CD4-positive, alpha-beta memory T cell (primary cell): ENCODE data around the gene ATP8A2. TPM values are rescaled to one million over a fixed set of nuclear protein-coding genes. Genes with fewer than 3 reads are reported as not detected.
A peak's percentile ranks its signal among the peaks of the same experiment; 100 is the strongest.

Experiments used
- CTCF ChIA-PET: fragments of 350-600 bp; sonication (Branson Sonifier 250); formaldehyde crosslinking; loops from one replicate; lab custom pipeline; 2021; ENCODE audit warnings: inconsistent platforms; ENCODE audit not compliant: partially characterized antibody; lab: Charles Lee
- POLR2A ChIA-PET: fragments of 350-600 bp; sonication (Branson Sonifier 250); formaldehyde crosslinking; loops from one replicate; lab custom pipeline; 2021; ENCODE audit not compliant: partially characterized antibody; lab: Charles Lee
- DNase-seq, 5 donors: peaks; one replicate each; pipeline versions ENCODE4 v3.0.0 to v3.0.0-alpha.2; 2020 to 2022; ENCODE audit warnings: mixed read lengths in 1 of 5
- H3K27ac ChIP-seq: one replicate; pipeline ENCODE4 v1.7.0; 2013; ENCODE audit warnings: low read depth, low read length
- H3K27me3 ChIP-seq: 2 replicates; pipeline ENCODE4 v1.7.0; 2013; ENCODE audit warnings: mild to moderate bottlenecking, low read length, moderate library complexity; ENCODE audit not compliant: insufficient read depth
- H3K36me3 ChIP-seq: 2 replicates; pipeline ENCODE4 v1.7.0; 2013; ENCODE audit warnings: mild to moderate bottlenecking, low read length, moderate library complexity; ENCODE audit not compliant: insufficient read depth
- H3K4me1 ChIP-seq: 2 replicates; pipeline ENCODE4 v1.7.0; 2013; ENCODE audit warnings: mild to moderate bottlenecking, low read length, moderate library complexity; ENCODE audit not compliant: insufficient read depth
- H3K4me3 ChIP-seq, 2 donors: one replicate each; pipeline ENCODE4 v1.7.0; 2013; ENCODE audit warnings: low read length in 2 of 2, mild to moderate bottlenecking in 1 of 2
- H3K9me3 ChIP-seq, 2 donors: one replicate each; pipeline ENCODE4 v1.7.0; 2013; ENCODE audit warnings: low read length in 2 of 2, control low read depth in 1 of 2; ENCODE audit not compliant: control insufficient read depth in 1 of 2
- H3K27ac Mint-ChIP-seq, 7 donors: one replicate each; pipeline ENCODE4 v1.8.0; 2020 to 2021; ENCODE audit warnings: mixed read lengths in 7 of 7, mild to moderate bottlenecking in 6 of 7, inconsistent platforms in 3 of 7, moderate library complexity in 3 of 7
- H3K27me3 Mint-ChIP-seq, 2 donors: one replicate each; pipeline ENCODE4 v1.8.0; 2020 to 2021; ENCODE audit warnings: mixed read lengths in 2 of 2
- H3K36me3 Mint-ChIP-seq, 2 donors: one replicate each; pipeline ENCODE4 v1.8.0; 2020 to 2021; ENCODE audit warnings: mixed read lengths in 2 of 2, inconsistent platforms in 1 of 2, mild to moderate bottlenecking in 1 of 2
- H3K4me1 Mint-ChIP-seq, 4 donors: one replicate each; pipeline ENCODE4 v1.8.0; 2020 to 2021; ENCODE audit warnings: mixed read lengths in 4 of 4, mild to moderate bottlenecking in 1 of 4
- H3K4me3 Mint-ChIP-seq, 8 donors: one replicate each; pipeline ENCODE4 v1.8.0; 2020 to 2021; ENCODE audit warnings: mixed read lengths in 8 of 8, mild to moderate bottlenecking in 7 of 8, moderate library complexity in 6 of 8, inconsistent platforms in 3 of 8
- H3K9me3 Mint-ChIP-seq, 8 donors: one replicate each; pipeline ENCODE4 v1.8.0; 2020 to 2021; ENCODE audit warnings: mixed read lengths in 8 of 8, mild to moderate bottlenecking in 5 of 8, inconsistent platforms in 3 of 8, moderate library complexity in 1 of 8
- intact Hi-C: fragments of 100-400 bp; cut with micrococcal nuclease; formaldehyde crosslinking; loops from one replicate; pipeline ENCODE4 v1.15.1; 2023
- polyA plus RNA-seq, 2 donors: library from polyadenylated mRNA; unstranded; fragments of 300-500 nt; fragmentation: Illumina TruSeq; gene quantifications; one replicate each; pipeline ENCODE4 v1.2.3, GENCODE V29; 2021
- total RNA-seq, 2 experiments: library from RNA; stranded (reverse); gene quantifications; one replicate each; pipeline ENCODE4 v1.2.3, GENCODE V29; 2021

Gene ATP8A2
- total and polyA plus RNA-seq, 4 experiments from 2014 or later: 0.36 to 0.93 (median 0.67) TPM

DNA sequence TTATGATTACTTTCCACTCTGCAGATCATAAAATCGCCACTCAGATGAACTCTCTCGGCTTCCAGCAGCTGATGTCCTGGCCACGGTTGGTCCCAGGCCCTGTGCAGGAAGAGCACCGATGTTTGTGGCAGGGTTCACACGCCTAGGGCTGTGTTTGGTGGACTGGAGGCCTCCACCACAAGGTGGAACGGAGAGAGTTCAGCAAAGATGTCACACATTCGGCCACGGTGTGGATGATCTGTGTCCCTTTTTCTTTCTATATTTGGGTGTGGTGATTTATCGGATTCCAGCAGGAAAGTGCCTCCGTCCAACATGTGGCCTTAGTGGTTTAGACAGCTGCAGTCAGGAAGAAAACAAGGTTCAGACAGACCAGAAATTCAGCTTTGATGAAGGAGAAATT, 680.6 kb downstream of the ATP8A2 start:
- Mint-ChIP-seq H3K4me3 (peak overlapping the region; percentile 67 to 85 (median 80)), H3K36me3 (no peaks in the 10 kb centered on the region), H3K4me1 (peaks cover 7 to 27% (median 19%) of the 10 kb centered on the region in 4 donors), H3K27ac (peak overlapping the region in 1 of 7 donors; percentile 14), H3K27me3 (peaks cover 18 to 19% of the 10 kb centered on the region in 2 donors), H3K9me3 (no peaks in the 10 kb centered on the region)
- ChIA-PET CTCF (interaction anchor here (1.3 to 1.8 kb wide), 3 partner anchors 10 to 223 kb away, joined by 4 to 6 read pairs (median 4); no protein-coding TSS in a partner anchor), POLR2A (no interaction called here)
- no peaks in the 10 kb centered on the region for H3K9me3 ChIP-seq
- H3K4me1 ChIP-seq: peaks cover 16% of the 10 kb centered on the region
- no peak overlapping the region for H3K27ac ChIP-seq
- no peak overlapping the region for H3K4me3 ChIP-seq
- no peaks in the 10 kb centered on the region for H3K36me3 ChIP-seq
- no peak for DNase-seq
- intact Hi-C loops: loop anchor here (2.0 to 5.0 kb wide), 2 partner anchors 152 to 205 kb away; no protein-coding TSS in a partner anchor
- H3K27me3 ChIP-seq: peaks cover 20% of the 10 kb centered on the region

DNA sequence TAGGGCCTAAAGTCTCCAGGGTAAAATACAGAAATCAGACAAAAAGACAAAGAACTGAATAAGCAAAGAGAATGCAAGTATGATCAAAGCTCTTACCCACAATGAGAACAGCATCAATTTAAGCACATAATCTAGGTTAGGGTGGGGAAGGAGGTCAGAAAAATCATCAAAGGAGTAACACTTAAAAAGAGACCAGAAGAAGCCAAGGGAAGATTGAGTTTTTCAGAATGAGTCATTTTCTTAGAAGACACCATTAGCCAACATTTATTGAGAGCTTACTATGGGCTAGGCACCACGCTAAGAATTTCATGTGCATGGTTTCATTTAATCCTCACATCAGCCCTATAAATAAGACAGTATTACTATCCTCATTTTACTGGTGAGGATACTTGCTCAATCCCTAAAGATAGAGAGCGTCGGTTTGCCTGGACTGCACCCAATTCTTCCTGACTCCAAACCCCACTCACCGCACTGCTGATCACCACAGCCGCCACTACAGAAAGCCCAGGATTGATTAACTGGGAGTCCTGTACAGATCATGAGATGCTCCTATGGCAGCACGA, 681.7 kb downstream of the ATP8A2 start:
- DNase-seq: no peak
- H3K9me3 Mint-ChIP-seq: no peaks in the 10 kb centered on the region
- H3K4me1 ChIP-seq: peaks cover 16% of the 10 kb centered on the region
- H3K36me3 ChIP-seq: no peaks in the 10 kb centered on the region
- intact Hi-C loops: loop anchor here (2.0 to 5.0 kb wide), 2 partner anchors 153 to 206 kb away; no protein-coding TSS in a partner anchor
- H3K36me3 Mint-ChIP-seq: no peaks in the 10 kb centered on the region
- ChIA-PET POLR2A (no interaction called here), CTCF (interaction anchor here (0.6 to 1.8 kb wide), 3 partner anchors 9 to 479 kb away, joined by 3 to 6 read pairs (median 4); no protein-coding TSS in a partner anchor)
- no peaks in the 10 kb centered on the region for H3K9me3 ChIP-seq
- peaks cover 7 to 27% (median 19%) of the 10 kb centered on the region in 4 donors for H3K4me1 Mint-ChIP-seq
- H3K27me3 Mint-ChIP-seq: peaks cover 15% of the 10 kb centered on the region in 2 donors
- H3K27ac Mint-ChIP-seq: no peak overlapping the region
- peaks cover 20% of the 10 kb centered on the region for H3K27me3 ChIP-seq
- no peak overlapping the region for H3K4me3 ChIP-seq
- H3K27ac ChIP-seq: no peak overlapping the region
- peak overlapping the region in 1 of 8 donors; percentile 2 for H3K4me3 Mint-ChIP-seq

DNA sequence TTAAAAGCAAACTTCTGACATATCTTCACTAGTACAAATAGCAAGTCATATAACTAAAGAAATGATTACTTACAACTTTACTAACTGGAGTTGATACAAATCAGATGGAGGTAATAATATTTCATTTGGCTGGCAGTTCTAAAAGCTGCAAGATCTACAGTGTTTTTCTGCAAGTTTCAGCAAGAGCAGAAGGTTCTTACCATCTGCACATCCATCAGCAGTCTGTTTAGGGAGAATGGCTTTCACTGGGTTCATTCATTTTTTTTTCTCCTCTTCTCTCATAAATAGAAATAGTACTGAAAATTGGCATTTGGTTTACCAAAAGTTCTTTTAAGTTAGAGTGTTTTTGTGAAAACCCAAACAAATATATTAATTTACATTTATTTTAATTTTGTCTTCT, 683.1 kb downstream of the ATP8A2 start:
- intact Hi-C loops: loop anchor here (5.0 kb wide), 1 partner anchor 208 kb away; no protein-coding TSS in a partner anchor
- Mint-ChIP-seq H3K27me3 (peaks cover 6 to 10% of the 10 kb centered on the region in 2 donors), H3K9me3 (no peaks in the 10 kb centered on the region), H3K27ac (no peak overlapping the region), H3K4me1 (peaks cover 5 to 19% (median 10%) of the 10 kb centered on the region in 4 donors), H3K36me3 (no peaks in the 10 kb centered on the region), H3K4me3 (no peak overlapping the region)
- ChIA-PET CTCF (no interaction called here), POLR2A (no interaction called here)
- H3K9me3 ChIP-seq: no peaks in the 10 kb centered on the region
- H3K27ac ChIP-seq: no peak overlapping the region
- no peak overlapping the region for H3K4me3 ChIP-seq
- H3K36me3 ChIP-seq: no peaks in the 10 kb centered on the region
- H3K4me1 ChIP-seq: peaks cover 16% of the 10 kb centered on the region
- peaks cover 11% of the 10 kb centered on the region for H3K27me3 ChIP-seq
- DNase-seq: no peak

DNA sequence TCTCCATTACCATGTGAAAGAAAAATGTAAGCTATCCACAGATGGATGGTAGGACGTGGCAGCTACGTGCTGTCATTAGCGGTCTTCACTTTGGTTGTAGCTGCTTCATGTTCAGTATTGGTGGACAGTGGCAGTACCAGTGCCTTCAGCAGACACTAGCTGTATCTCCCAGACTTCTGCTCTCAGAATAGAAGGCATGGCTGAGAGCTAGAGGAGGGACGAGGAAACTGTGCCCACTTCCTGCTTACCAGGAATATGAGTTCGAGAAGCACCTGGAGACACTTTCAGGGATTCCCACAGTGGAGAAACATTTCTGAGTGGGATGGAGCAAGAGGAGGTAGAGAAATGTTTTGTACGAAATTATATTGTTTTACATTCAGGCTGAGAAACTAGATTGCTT, 686.9 kb downstream of the ATP8A2 start:
- ChIA-PET POLR2A (no interaction called here), CTCF (interaction anchor here (1.5 to 5.6 kb wide), 2 partner anchors 11 to 229 kb away, joined by 3 to 43 read pairs; no protein-coding TSS in a partner anchor)
- Mint-ChIP-seq H3K9me3 (no peaks in the 10 kb centered on the region), H3K27ac (peak overlapping the region in 1 of 7 donors; percentile 30), H3K4me1 (peaks cover 0 to 1% (median 0%) of the 10 kb centered on the region in 4 donors), H3K36me3 (no peaks in the 10 kb centered on the region), H3K4me3 (no peak overlapping the region), H3K27me3 (peaks cover 0 to 6% of the 10 kb centered on the region in 2 donors)
- Histone ChIP-seq H3K4me3 (no peak overlapping the region), H3K36me3 (no peaks in the 10 kb centered on the region), H3K9me3 (no peaks in the 10 kb centered on the region), H3K27ac (no peak overlapping the region), H3K4me1 (no peaks in the 10 kb centered on the region), H3K27me3 (no peaks in the 10 kb centered on the region)
- no peak for DNase-seq
- intact Hi-C loops: no loop called here

DNA sequence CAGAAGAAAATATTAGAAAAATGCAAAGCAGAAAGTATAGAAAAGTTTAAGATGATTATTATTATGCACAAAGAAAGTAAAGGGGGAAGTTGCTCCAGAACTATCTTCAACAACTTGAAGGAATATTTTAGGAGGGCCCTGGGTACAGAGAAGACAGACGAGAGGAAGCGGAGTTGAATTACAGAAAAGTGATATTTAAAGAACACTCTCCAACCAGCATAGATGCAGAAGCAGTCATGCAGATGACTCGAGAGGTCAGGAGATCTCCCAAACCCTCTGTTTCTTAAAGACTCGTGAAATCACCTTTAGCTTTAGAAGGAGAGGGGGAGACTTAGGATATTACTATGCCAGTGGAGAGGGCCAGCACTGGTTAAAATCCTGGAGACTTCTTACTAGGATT, 688.6 kb downstream of the ATP8A2 start:
- intact Hi-C loops: no loop called here
- Mint-ChIP-seq H3K27ac (no peak overlapping the region), H3K4me1 (peaks cover 0 to 1% (median 0%) of the 10 kb centered on the region in 4 donors), H3K4me3 (no peak overlapping the region), H3K9me3 (no peaks in the 10 kb centered on the region), H3K36me3 (no peaks in the 10 kb centered on the region), H3K27me3 (peaks cover 0 to 7% of the 10 kb centered on the region in 2 donors)
- H3K36me3 ChIP-seq: no peaks in the 10 kb centered on the region
- no peak overlapping the region for H3K4me3 ChIP-seq
- POLR2A ChIA-PET: no interaction called here
- H3K27ac ChIP-seq: no peak overlapping the region
- H3K9me3 ChIP-seq: no peaks in the 10 kb centered on the region
- H3K27me3 ChIP-seq: no peaks in the 10 kb centered on the region
- no peaks in the 10 kb centered on the region for H3K4me1 ChIP-seq
- no peak for DNase-seq
- CTCF ChIA-PET: interaction anchor here (2.5 to 5.6 kb wide), 2 partner anchors 231 to 486 kb away, joined by 11 to 43 read pairs; no protein-coding TSS in a partner anchor

DNA sequence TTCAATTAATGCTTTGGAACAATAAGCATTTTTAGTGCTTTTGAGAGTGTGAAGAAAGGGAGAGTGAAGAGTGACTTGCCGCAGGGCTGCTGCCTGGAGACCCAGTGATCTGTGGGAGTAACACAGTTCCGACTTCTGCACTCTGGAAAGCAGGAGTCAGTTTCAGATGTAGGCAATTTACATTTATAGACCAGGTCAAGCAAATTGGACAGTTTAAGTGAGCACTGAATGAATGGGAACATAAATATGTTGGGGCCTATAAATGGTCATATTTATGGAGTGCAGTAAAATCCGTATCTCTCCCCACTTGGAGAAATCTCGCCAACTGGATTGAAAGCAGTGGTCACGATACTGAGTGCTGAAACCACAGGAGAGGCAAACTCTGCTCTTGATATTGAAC, 689.5 kb downstream of the ATP8A2 start:
- Histone ChIP-seq H3K27me3 (no peaks in the 10 kb centered on the region), H3K4me3 (no peak overlapping the region), H3K36me3 (no peaks in the 10 kb centered on the region), H3K9me3 (no peaks in the 10 kb centered on the region), H3K27ac (no peak overlapping the region), H3K4me1 (no peaks in the 10 kb centered on the region)
- intact Hi-C loops: no loop called here
- no peak for DNase-seq
- Mint-ChIP-seq H3K4me3 (no peak overlapping the region), H3K27me3 (peaks cover 0 to 7% of the 10 kb centered on the region in 2 donors), H3K27ac (no peak overlapping the region), H3K9me3 (no peaks in the 10 kb centered on the region), H3K4me1 (peaks cover 0 to 1% (median 0%) of the 10 kb centered on the region in 4 donors), H3K36me3 (no peaks in the 10 kb centered on the region)
- ChIA-PET CTCF (interaction anchor here (1.4 to 5.6 kb wide), 3 partner anchors 232 to 487 kb away, joined by 5 to 43 read pairs (median 11); no protein-coding TSS in a partner anchor), POLR2A (no interaction called here)

DNA sequence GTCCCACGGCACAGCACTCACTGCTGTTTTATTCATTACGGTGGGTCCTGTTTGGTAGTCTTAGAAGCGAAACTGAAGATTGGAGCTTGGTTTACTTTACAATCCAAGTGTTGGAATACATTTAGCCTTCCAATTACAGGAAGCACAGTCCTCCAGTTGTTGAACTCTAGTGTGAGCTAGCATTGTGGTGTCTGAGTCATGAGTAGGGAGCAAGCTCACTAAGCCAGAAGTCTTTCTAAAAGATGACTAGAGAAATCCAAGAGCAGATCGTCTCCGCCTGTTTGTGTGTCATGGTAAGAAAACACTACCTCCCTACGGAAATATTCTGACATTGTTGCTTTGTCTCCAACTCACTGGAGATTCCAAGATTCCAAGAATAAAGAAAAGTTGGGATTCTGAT, 690.2 kb downstream of the ATP8A2 start:
- intact Hi-C loops: loop anchor here (2.0 kb wide), 1 partner anchor 383 kb away; no protein-coding TSS in a partner anchor
- Histone ChIP-seq H3K4me1 (no peaks in the 10 kb centered on the region), H3K36me3 (no peaks in the 10 kb centered on the region), H3K27ac (no peak overlapping the region), H3K27me3 (no peaks in the 10 kb centered on the region), H3K4me3 (no peak overlapping the region), H3K9me3 (no peaks in the 10 kb centered on the region)
- H3K27ac Mint-ChIP-seq: peak overlapping the region in 1 of 7 donors; percentile 28
- peak overlapping the region in 1 of 8 donors; percentile 43 for H3K4me3 Mint-ChIP-seq
- ChIA-PET CTCF (interaction anchor here (0.9 to 5.6 kb wide), 11 partner anchors 9 to 528 kb away, joined by 3 to 43 read pairs (median 4); no protein-coding TSS in a partner anchor), POLR2A (no interaction called here)
- DNase-seq: no peak
- no peaks in the 10 kb centered on the region for H3K9me3 Mint-ChIP-seq
- peaks cover 0 to 7% of the 10 kb centered on the region in 2 donors for H3K27me3 Mint-ChIP-seq
- H3K36me3 Mint-ChIP-seq: no peaks in the 10 kb centered on the region
- H3K4me1 Mint-ChIP-seq: peaks cover 0 to 1% (median 0%) of the 10 kb centered on the region in 4 donors
